SU-DHL-6 (cell line): ENCODE results near the gene NAA80.

Experiments
- H2AFZ ChIP-seq: fragments of 200-600 bp; sonication (generic); 2 replicates; pipeline ENCODE4 v1.6.1; 2014; ENCODE audit warnings: low read depth, mild to moderate bottlenecking, moderate library complexity, mixed read lengths, antibody characterized with exemption, low read length; ENCODE audit not compliant: severe bottlenecking
- H3F3A ChIP-seq: fragments of 200-600 bp; shearing (Covaris generic); 2 replicates; pipeline ENCODE4 v1.6.0; 2016; ENCODE audit warnings: antibody characterized with exemption, mild to moderate bottlenecking; ENCODE audit not compliant: insufficient read depth
- H3K27ac ChIP-seq: fragments of 200-600 bp; sonication (generic); 2 replicates; pipeline ENCODE4 v1.5.1; 2016; ENCODE audit warnings: low read depth, mild to moderate bottlenecking, low read length, moderate library complexity, mixed read lengths
- H3K27me3 ChIP-seq: fragments of 200-600 bp; sonication (generic), shearing (Covaris generic); 2 replicates; pipeline ENCODE4 v1.6.0; 2014; ENCODE audit warnings: mild to moderate bottlenecking, low read length
- H3K36me3 ChIP-seq: fragments of 200-600 bp; sonication (generic); 2 replicates; pipeline ENCODE4 v1.6.1; 2014; ENCODE audit warnings: mild to moderate bottlenecking, low read length, mixed read lengths
- H3K4me2 ChIP-seq: fragments of 300-600, 200-600 bp; shearing (Covaris generic), sonication (generic); 2 replicates; pipeline ENCODE4 v1.6.0; 2014; ENCODE audit warnings: low read length, low read depth, mild to moderate bottlenecking; ENCODE audit not compliant: poor library complexity, severe bottlenecking
- H3K4me3 ChIP-seq: fragments of 200-600 bp; sonication (generic); 2 replicates; pipeline ENCODE4 v1.5.1; 2014; ENCODE audit warnings: antibody characterized with exemption, low read length, mild to moderate bottlenecking, mixed read lengths; ENCODE audit not compliant: insufficient read depth, poor library complexity, severe bottlenecking
- H3K79me2 ChIP-seq: fragments of 200-600 bp; sonication (generic); 2 replicates; pipeline ENCODE4 v1.6.1; 2014; ENCODE audit warnings: mild to moderate bottlenecking, low read length, moderate library complexity; ENCODE audit not compliant: insufficient read depth
- H3K9ac ChIP-seq: fragments of 200-600 bp; sonication (generic); 2 replicates; pipeline ENCODE4 v1.7.0; 2014; ENCODE audit warnings: mild to moderate bottlenecking, low read length
- H3K9me2 ChIP-seq: fragments of 200-600 bp; sonication (generic); replicated peaks from 2 replicates; pipeline ENCODE4 v1.6.1; 2014; ENCODE audit warnings: low read length; ENCODE audit not compliant: insufficient read depth
- H3K9me3 ChIP-seq: fragments of 200-600 bp; sonication (generic); 2 replicates; pipeline ENCODE4 v1.6.1; 2014; ENCODE audit warnings: low read length, mixed read lengths; ENCODE audit not compliant: insufficient read depth
- H4K20me1 ChIP-seq: fragments of 200-600 bp; sonication (generic); 2 replicates; pipeline ENCODE4 v1.6.1; 2014; ENCODE audit warnings: low read depth, mild to moderate bottlenecking, antibody characterized with exemption, low read length, moderate library complexity, mixed read lengths
- EZH2phosphoT487 ChIP-seq: fragments of 200-600 bp; sonication (generic), shearing (Covaris generic); conservative IDR thresholded peaks from 2 replicates; pipeline ENCODE4 v1.6.1; 2018; ENCODE audit warnings: mild to moderate bottlenecking, antibody characterized with exemption, low read length, moderate library complexity, mixed read lengths
- TF ChIP-seq, protein P1 (sequence below): fragments of 200-600 bp; sonication (generic); IDR thresholded peaks from one replicate; pipeline ENCODE4 v1.5.1; 2017; ENCODE audit warnings: antibody characterized with exemption, mild to moderate bottlenecking, low read length, moderate library complexity; ENCODE audit not compliant: insufficient read depth, poor library complexity, severe bottlenecking

The NAA80 gene

DNA sequence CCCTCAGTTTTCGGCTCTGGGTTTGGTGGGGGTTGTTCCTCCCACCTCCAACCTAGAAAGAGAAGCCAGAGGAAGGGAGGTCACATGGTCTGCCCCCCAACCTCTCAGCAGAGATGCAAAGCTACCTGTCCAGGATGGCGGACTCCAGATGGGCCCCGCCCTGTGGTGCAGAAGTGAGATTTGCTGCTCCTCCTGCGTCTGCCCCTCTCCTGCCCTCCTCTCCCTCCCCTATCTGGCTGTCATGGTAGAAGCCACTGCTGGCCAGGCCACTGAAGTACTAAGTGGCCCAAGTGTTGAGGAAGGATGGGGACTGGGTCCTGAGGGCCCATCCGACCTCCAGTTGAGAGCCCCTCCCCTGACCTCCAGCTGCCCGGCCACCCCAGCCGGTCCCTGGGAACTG, 32.4 kb downstream of the NAA80 start:
- Histone ChIP-seq H3F3A (no peaks in the 10 kb centered on the region), H3K27ac (no peak overlapping the region), H3K36me3 (no peaks in the 10 kb centered on the region), H3K4me2 (no peak overlapping the region), H2AFZ (no peak overlapping the region), H3K9me2 (no peaks in the 10 kb centered on the region), H4K20me1 (no peaks in the 10 kb centered on the region), H3K4me3 (no peak overlapping the region), H3K9me3 (no peaks in the 10 kb centered on the region), H3K9ac (no peak overlapping the region), H3K27me3 (no peaks in the 10 kb centered on the region), H3K79me2 (no peaks in the 10 kb centered on the region)
- no peak for TF ChIP-seq EZH2phosphoT487
- TF ChIP-seq, protein P1, sequence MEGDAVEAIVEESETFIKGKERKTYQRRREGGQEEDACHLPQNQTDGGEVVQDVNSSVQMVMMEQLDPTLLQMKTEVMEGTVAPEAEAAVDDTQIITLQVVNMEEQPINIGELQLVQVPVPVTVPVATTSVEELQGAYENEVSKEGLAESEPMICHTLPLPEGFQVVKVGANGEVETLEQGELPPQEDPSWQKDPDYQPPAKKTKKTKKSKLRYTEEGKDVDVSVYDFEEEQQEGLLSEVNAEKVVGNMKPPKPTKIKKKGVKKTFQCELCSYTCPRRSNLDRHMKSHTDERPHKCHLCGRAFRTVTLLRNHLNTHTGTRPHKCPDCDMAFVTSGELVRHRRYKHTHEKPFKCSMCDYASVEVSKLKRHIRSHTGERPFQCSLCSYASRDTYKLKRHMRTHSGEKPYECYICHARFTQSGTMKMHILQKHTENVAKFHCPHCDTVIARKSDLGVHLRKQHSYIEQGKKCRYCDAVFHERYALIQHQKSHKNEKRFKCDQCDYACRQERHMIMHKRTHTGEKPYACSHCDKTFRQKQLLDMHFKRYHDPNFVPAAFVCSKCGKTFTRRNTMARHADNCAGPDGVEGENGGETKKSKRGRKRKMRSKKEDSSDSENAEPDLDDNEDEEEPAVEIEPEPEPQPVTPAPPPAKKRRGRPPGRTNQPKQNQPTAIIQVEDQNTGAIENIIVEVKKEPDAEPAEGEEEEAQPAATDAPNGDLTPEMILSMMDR: no peak

DNA sequence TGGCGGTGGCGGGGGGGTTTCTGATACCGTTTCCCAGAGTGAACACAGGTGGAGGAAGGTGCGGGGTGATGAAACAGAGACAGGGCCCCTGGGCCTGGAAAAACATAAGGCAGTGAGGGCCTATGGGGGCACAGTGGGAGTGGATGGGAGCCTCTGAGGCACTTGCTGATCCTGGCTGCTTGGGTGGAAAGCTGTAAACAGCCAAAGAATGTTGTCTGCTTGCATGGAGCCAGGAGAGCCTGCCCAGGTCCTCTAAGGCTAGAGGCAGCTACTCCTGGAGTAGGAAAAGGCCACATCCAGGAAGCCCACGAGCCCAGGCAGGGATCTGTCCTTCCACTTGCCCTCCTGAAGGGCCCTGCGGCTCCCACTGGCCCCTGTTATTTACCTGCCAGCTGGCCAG, 33.2 kb downstream of the NAA80 start:
- no peak overlapping the region for H2AFZ ChIP-seq
- no peaks in the 10 kb centered on the region for H3F3A ChIP-seq
- no peak overlapping the region for H3K9ac ChIP-seq
- no peak for TF ChIP-seq EZH2phosphoT487
- TF ChIP-seq, protein P1: no peak
- no peaks in the 10 kb centered on the region for H3K9me2 ChIP-seq
- no peaks in the 10 kb centered on the region for H3K9me3 ChIP-seq
- H3K4me2 ChIP-seq: no peak overlapping the region
- no peaks in the 10 kb centered on the region for H3K27me3 ChIP-seq
- H3K79me2 ChIP-seq: no peaks in the 10 kb centered on the region
- no peaks in the 10 kb centered on the region for H4K20me1 ChIP-seq
- H3K27ac ChIP-seq: no peak overlapping the region
- no peak overlapping the region for H3K4me3 ChIP-seq
- H3K36me3 ChIP-seq: no peaks in the 10 kb centered on the region

DNA sequence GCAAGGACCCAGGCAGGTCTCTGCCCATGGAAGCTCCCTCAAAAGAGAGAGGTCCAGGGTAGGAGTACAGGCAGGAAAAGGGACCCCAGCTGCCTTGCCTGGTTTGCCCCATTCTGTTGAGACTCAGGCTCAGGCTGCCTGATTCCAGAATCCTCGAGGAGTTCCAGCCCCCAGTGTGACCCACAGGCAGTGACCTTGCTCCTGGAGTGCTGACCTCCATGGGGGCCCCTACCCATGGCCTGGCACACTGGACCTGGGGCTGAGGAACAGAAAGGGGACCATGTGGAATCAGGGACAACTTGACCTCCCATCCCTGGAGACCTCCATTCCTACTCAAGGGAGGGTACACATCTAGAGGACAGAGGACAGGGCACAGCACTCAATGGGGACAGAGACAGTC, 33.6 kb downstream of the NAA80 start:
- Histone ChIP-seq H3K27ac (no peak overlapping the region), H3K4me2 (no peak overlapping the region), H2AFZ (no peak overlapping the region), H3K4me3 (no peak overlapping the region), H3F3A (no peaks in the 10 kb centered on the region), H4K20me1 (no peaks in the 10 kb centered on the region), H3K9ac (no peak overlapping the region), H3K9me2 (no peaks in the 10 kb centered on the region), H3K9me3 (no peaks in the 10 kb centered on the region), H3K36me3 (no peaks in the 10 kb centered on the region), H3K79me2 (no peaks in the 10 kb centered on the region), H3K27me3 (no peaks in the 10 kb centered on the region)
- TF ChIP-seq, protein P1: no peak
- TF ChIP-seq EZH2phosphoT487: no peak

DNA sequence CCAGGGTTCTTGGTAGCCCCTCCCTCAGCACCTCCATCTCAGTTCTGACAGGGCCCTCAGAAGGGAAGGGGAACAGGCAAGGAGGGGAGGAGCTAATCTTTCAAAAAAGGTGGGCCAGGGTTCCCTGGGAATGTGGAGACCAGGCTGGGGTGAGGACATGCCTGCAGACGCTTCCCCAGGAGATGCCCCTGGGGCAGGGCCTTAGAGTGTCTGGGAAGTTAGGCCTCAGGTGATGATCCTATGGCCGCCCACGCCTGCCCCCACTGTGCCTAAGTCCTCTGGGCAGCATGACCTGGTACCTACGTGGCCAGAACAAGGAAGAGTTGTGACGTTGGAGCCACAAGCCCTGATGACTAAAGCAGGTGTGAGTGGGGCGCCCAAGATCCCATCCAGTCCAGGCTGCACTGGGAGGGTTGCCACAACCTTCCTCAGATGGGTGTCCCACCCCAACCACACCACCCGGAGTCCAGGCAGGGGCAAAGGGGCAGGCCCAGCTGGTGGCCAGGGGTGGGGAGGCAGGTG, 34.2 kb downstream of the NAA80 start:
- TF ChIP-seq, protein P1: no peak
- no peak for TF ChIP-seq EZH2phosphoT487
- Histone ChIP-seq H3K27me3 (no peaks in the 10 kb centered on the region), H4K20me1 (no peaks in the 10 kb centered on the region), H2AFZ (no peak overlapping the region), H3K9me2 (no peaks in the 10 kb centered on the region), H3K36me3 (no peaks in the 10 kb centered on the region), H3K9me3 (no peaks in the 10 kb centered on the region), H3K4me3 (no peak overlapping the region), H3K79me2 (no peaks in the 10 kb centered on the region), H3F3A (no peaks in the 10 kb centered on the region), H3K27ac (no peak overlapping the region), H3K4me2 (no peak overlapping the region), H3K9ac (no peak overlapping the region)
